GM12878 (cell line): Measurements from ENCODE around the gene EPN1. TPM values are rescaled to one million over a fixed set of nuclear protein-coding genes. Genes with fewer than 3 reads are reported as not detected.

Source experiments
- ATAC-seq: fragments of 200-7000 bp; cut with Tn5 transposase; 3 replicates; pipeline ENCODE4 v1.9.1; 2020; ENCODE audit warnings: mild to moderate bottlenecking, moderate library complexity
- BruUV-seq: library from RNA; stranded (reverse); fragments of 400-500 nt; replicated peaks from 2 replicates; lab custom pipeline; 2021; lab: Mats Ljungman, UMichigan
- CTCF ChIA-PET: fragments of 300-600 bp; sonication (Branson Sonifier 250); formaldehyde crosslinking; extraction: SDS; loops from one replicate; lab custom pipeline; 2021; ENCODE audit warnings: inconsistent platforms; lab: Yijun Ruan, JAX
- POLR2A ChIA-PET: fragments of 350-600 bp; formaldehyde crosslinking; extraction: SDS; loops from one replicate; lab custom pipeline; 2021; ENCODE audit warnings: inconsistent platforms; lab: Charles Lee
- RAD21 ChIA-PET: fragments of 300-600 bp; sonication (Branson Sonifier 250); formaldehyde crosslinking; loops from one replicate; lab custom pipeline; 2023; ENCODE audit warnings: antibody characterized with exemption; ENCODE audit not compliant: unreplicated experiment; lab: Charles Lee
- SMC1A ChIA-PET: fragments of 300-600 bp; sonication (Branson Sonifier 250); formaldehyde crosslinking; loops from one replicate; lab custom pipeline; 2023; ENCODE audit not compliant: unreplicated experiment, uncharacterized antibody; lab: Charles Lee
- DNase-seq: peaks from one replicate; pipeline ENCODE4 v3.0.0-alpha.2; 2011; ENCODE audit warnings: low read depth, low spot score
- FAIRE-seq: peaks from 3 replicates; lab custom pipeline; 2011; peaks lifted over from hg19 to GRCh38; lab: Jason Lieb, UNC
- H2AFZ ChIP-seq: 2 replicates; pipeline ENCODE4 v1.6.0; 2011; ENCODE audit warnings: low read depth, low read length, control low read depth; ENCODE audit not compliant: control insufficient read depth
- H3K27ac ChIP-seq: 2 replicates; pipeline ENCODE4 v1.5.1; 2011; ENCODE audit warnings: control low read depth; ENCODE audit not compliant: control insufficient read depth, insufficient read depth
- H3K27me3 ChIP-seq, 2 experiments: replicated peaks in 1 of 2; 2 replicates each; pipeline versions ENCODE4 v1.6.0 to v1.6.1; 2011; ENCODE audit warnings: low read length in 1 of 2; ENCODE audit not compliant: control insufficient read depth in 2 of 2, insufficient read depth in 2 of 2
- H3K36me3 ChIP-seq, 2 experiments: 2 replicates each; pipeline ENCODE4 v1.5.1; 2011; ENCODE audit warnings: low read length in 1 of 2; ENCODE audit not compliant: control insufficient read depth in 2 of 2, insufficient read depth in 2 of 2
- H3K4me1 ChIP-seq: 2 replicates; pipeline ENCODE4 v1.6.1; 2011; ENCODE audit warnings: mild to moderate bottlenecking, low read length, moderate library complexity, mixed read lengths; ENCODE audit not compliant: control insufficient read depth, insufficient read depth
- H3K4me2 ChIP-seq: 2 replicates; pipeline ENCODE4 v1.6.0; 2011; ENCODE audit warnings: control low read depth; ENCODE audit not compliant: control insufficient read depth, insufficient read depth
- H3K4me3 ChIP-seq: fragments of 200-600 bp; sonication (generic); 2 replicates; pipeline ENCODE4 v1.5.1; 2016
- H3K79me2 ChIP-seq: 2 replicates; pipeline ENCODE4 v1.6.0; 2011; ENCODE audit warnings: low read length; ENCODE audit not compliant: control insufficient read depth, insufficient read depth
- H3K9ac ChIP-seq: 2 replicates; pipeline ENCODE4 v1.8.0; 2011; ENCODE audit warnings: low read length, control low read depth, mixed read lengths; ENCODE audit not compliant: control insufficient read depth, insufficient read depth
- H3K9me3 ChIP-seq: replicated peaks from 3 replicates; pipeline ENCODE4 v1.5.1; 2011; ENCODE audit warnings: mild to moderate bottlenecking, low read length; ENCODE audit not compliant: control insufficient read depth, insufficient read depth
- H4K20me1 ChIP-seq: 2 replicates; pipeline ENCODE4 v1.6.0; 2011; ENCODE audit not compliant: control insufficient read depth, insufficient read depth
- BRCA1 ChIP-seq: IDR thresholded peaks from 2 replicates; pipeline ENCODE4 v1.6.1; 2011; ENCODE audit warnings: low read depth, low read length, improper control_type of control experiment
- CBX5 ChIP-seq: sonication (generic); IDR thresholded peaks from 2 replicates; pipeline ENCODE4 v1.6.1; 2016; ENCODE audit warnings: low read depth, moderate library complexity, mild to moderate bottlenecking, inconsistent platforms
- CHD4 ChIP-seq: fragments of 200-600 bp; sonication (generic); IDR thresholded peaks from 2 replicates; pipeline ENCODE4 v1.6.1; 2016; ENCODE audit warnings: mild to moderate bottlenecking
- E2F4 ChIP-seq: IDR thresholded peaks from 2 replicates; pipeline ENCODE4 v1.6.1; 2012; ENCODE audit warnings: low read depth, low read length, improper control_type of control experiment
- IKZF1 ChIP-seq: fragments of 450-650 bp; conservative IDR thresholded peaks from 2 replicates; pipeline ENCODE4 v1.6.1; 2017; ENCODE audit warnings: antibody characterized with exemption, mild to moderate bottlenecking
- JUND ChIP-seq: IDR thresholded peaks from 2 replicates; pipeline ENCODE4 v1.6.1; 2012; ENCODE audit warnings: low read depth, mild to moderate bottlenecking, low read length, improper control_type of control experiment, moderate library complexity
- MTA2 ChIP-seq: fragments of 450-650 bp; IDR thresholded peaks from 2 replicates; pipeline ENCODE4 v1.6.1; 2016; ENCODE audit warnings: low read depth, mild to moderate bottlenecking, moderate library complexity
- MXI1 ChIP-seq: fragments of 150-350 bp; IDR thresholded peaks from 2 replicates; pipeline ENCODE4 v1.6.1; 2011; ENCODE audit warnings: low read depth, mild to moderate bottlenecking, inconsistent platforms, low read length, improper control_type of control experiment
- NFYB ChIP-seq: IDR thresholded peaks from 2 replicates; pipeline ENCODE4 v1.6.1; 2011; ENCODE audit warnings: low read depth, mild to moderate bottlenecking, low read length, improper control_type of control experiment, moderate library complexity; ENCODE audit not compliant: insufficient read depth
- PBX3 ChIP-seq: IDR thresholded peaks from 2 replicates; pipeline ENCODE4 v1.6.1; 2011; ENCODE audit warnings: mild to moderate bottlenecking, low read depth, low read length, moderate library complexity; ENCODE audit not compliant: insufficient replicate concordance
- PKNOX1 ChIP-seq: fragments of 450-650 bp; IDR thresholded peaks from 2 replicates; pipeline ENCODE4 v1.6.1; 2016; ENCODE audit warnings: mild to moderate bottlenecking
- POLR2A ChIP-seq: IDR thresholded peaks from 2 replicates; pipeline ENCODE4 v1.6.1; 2011; ENCODE audit warnings: low read depth, mild to moderate bottlenecking, low read length
- RELA ChIP-seq: fragments of 450-650 bp; IDR thresholded peaks from 2 replicates; pipeline ENCODE4 v1.8.0; 2014; ENCODE audit warnings: borderline replicate concordance; ENCODE audit not compliant: partially characterized antibody
- RELB ChIP-seq: fragments of 450-650 bp; IDR thresholded peaks from 2 replicates; pipeline ENCODE4 v1.6.1; 2017; ENCODE audit warnings: low read depth, mild to moderate bottlenecking, moderate library complexity
- SMARCA5 ChIP-seq: fragments of 450-650 bp; IDR thresholded peaks from 2 replicates; pipeline ENCODE4 v1.6.1; 2017; ENCODE audit warnings: mild to moderate bottlenecking
- SREBF1 ChIP-seq: IDR thresholded peaks from 2 replicates; pipeline ENCODE4 v1.6.1; 2012; ENCODE audit warnings: mild to moderate bottlenecking, low read length
- SUZ12 ChIP-seq: fragments of 200-600 bp; sonication (generic); IDR thresholded peaks from one replicate; pipeline ENCODE4 v1.6.1; 2018; ENCODE audit warnings: antibody characterized with exemption, mild to moderate bottlenecking; ENCODE audit not compliant: unreplicated experiment
- TCF12 ChIP-seq: IDR thresholded peaks from 2 replicates; pipeline ENCODE4 v1.6.1; 2011; ENCODE audit warnings: low read depth, mild to moderate bottlenecking, low read length
- WRNIP1 ChIP-seq: IDR thresholded peaks from 2 replicates; pipeline ENCODE4 v1.6.1; 2011; ENCODE audit warnings: low read depth, low read length, improper control_type of control experiment, borderline replicate concordance
- ZBED1 ChIP-seq: IDR thresholded peaks from 2 replicates; pipeline ENCODE4 v1.6.1; 2016; ENCODE audit warnings: borderline replicate concordance
- ZNF274 ChIP-seq: IDR thresholded peaks from one replicate; pipeline ENCODE4 v1.8.0; 2011; ENCODE audit not compliant: insufficient read length, insufficient read depth
- ZSCAN29 ChIP-seq: fragments of 450-650 bp; IDR thresholded peaks from 2 replicates; pipeline ENCODE4 v1.6.1; 2017; ENCODE audit warnings: mild to moderate bottlenecking, moderate library complexity
- WGBS: methylation state at CpG from one replicate; pipeline ENCODE4 v1.1.6; 2016; ENCODE audit warnings: low lambda C conversion rate; ENCODE audit not compliant: insufficient replicate concordance, insufficient coverage; ENCODE audit errors: missing lambda C conversion rate; 5-methylcytosine and 5-hydroxymethylcytosine counted together
- in situ Hi-C: fragments of 300-500 bp; cut with MboI; formaldehyde crosslinking; loops from 9 replicates; pipeline ENCODE4 v1.14.3; 2018; ENCODE audit warnings: mixed read lengths
- intact Hi-C: fragments of 100-400 bp; cut with micrococcal nuclease; formaldehyde crosslinking; loops from one replicate; pipeline ENCODE4 v1.14.2; 2022; ENCODE audit not compliant: unreplicated experiment
- polyA plus RNA-seq, 11 experiments: library from polyadenylated mRNA; depleted of rRNA in 4 of 11; unstranded in 6 of 11; stranded (reverse) in 5 of 11; fragments of >200 nt; fragmentation: Nextera tagmentation in 4 of 11; fragmentation: Illumina TruSeq in 1 of 11; extraction: Ambion mirVana in 4 of 11; extraction: Trizol in 1 of 11; gene quantifications; 1 replicate in 1 of 11; 2 replicates in 10 of 11; pipeline versions ENCODE4 v1.2.1 to v1.2.3, GENCODE V29; 2011 to 2016; ENCODE audit warnings: inconsistent platforms in 2 of 11, missing spikeins in 2 of 11, low read depth in 1 of 11
- total RNA-seq, 4 experiments: library from RNA; depleted of rRNA in 3 of 4; stranded (reverse); fragments of >200 nt in 3 of 4; fragmentation: Illumina TruSeq in 1 of 4; extraction: Trizol in 1 of 4; gene quantifications; 2 replicates each; pipeline versions ENCODE4 v1.2.1 to v1.2.3, GENCODE V29; 2013 to 2021

EPN1 gene
- total and polyA plus RNA-seq, 10 of the 15 experiments (the other 5 are each of a cell fraction or from before 2014, with no cell fraction given): 0.11 to 88.5 (median 10.6) TPM

GRCh38 chr19:55650126-55650557, 24.9 kb upstream of the EPN1 start:
- no TSS peak for BruUV-seq
- H2AFZ ChIP-seq: no peak overlapping the region
- SMC1A ChIA-PET: no interaction called here
- no peaks in the 10 kb centered on the region for H4K20me1 ChIP-seq
- peak overlapping the region; percentile 95; the same call in 1 of the 2 replicates for H3K4me2 ChIP-seq
- RAD21 ChIA-PET: interaction anchor here (1.0 to 4.4 kb wide), 2 partner anchors 12 to 17 kb away, joined by 3 to 36 read pairs; no protein-coding TSS in a partner anchor
- peaks cover 1 to 2% of the 10 kb centered on the region in 2 experiments; a peak in 2 of 4 replicates for H3K36me3 ChIP-seq
- 83% methylated on average over 4 of the region's 4 CpGs for WGBS
- POLR2A ChIA-PET: interaction anchor here (0.6 to 1.3 kb wide), 4 partner anchors 8 to 50 kb away, joined by 3 to 6 read pairs (median 4); partner anchors contain the start of genes ZNF524 and ZNF784
- no peaks in the 10 kb centered on the region for H3K9me3 ChIP-seq
- CTCF ChIA-PET: interaction anchor here (0.6 to 4.8 kb wide), 4 partner anchors 12 to 134 kb away, joined by 3 to 28 read pairs (median 6); no protein-coding TSS in a partner anchor
- intact Hi-C loops (no loop called here), in situ Hi-C loops (loop anchor here (5.0 to 25.0 kb wide), 3 partner anchors 662 to 1513 kb away; partner anchors contain the start of genes CNOT3, LENG9 and ZSCAN5A)
- H3K9ac ChIP-seq: peak overlapping the region; percentile 22; the same call in 1 of the 2 replicates
- H3K4me3 ChIP-seq: no peak overlapping the region; the same call in 1 of the 2 replicates
- peaks cover 34% of the 10 kb centered on the region for H3K79me2 ChIP-seq
- peak overlapping the region; percentile 46; the same call in 1 of the 2 replicates for H3K27ac ChIP-seq
- ATAC-seq (no peak), FAIRE-seq (no peak), DNase-seq (no peak)
- H3K27me3 ChIP-seq: no peaks in the 10 kb centered on the region
- peaks cover 17% of the 10 kb centered on the region for H3K4me1 ChIP-seq
- peak; percentile 6 for TF ChIP-seq PBX3
- no peak for TF ChIP-seq E2F4
- TF ChIP-seq SREBF1: no peak
- TF ChIP-seq BRCA1: no peak
- TF ChIP-seq SUZ12: no peak
- no peak for TF ChIP-seq SMARCA5
- no peak for TF ChIP-seq ZSCAN29
- TF ChIP-seq CHD4: no peak
- no peak for TF ChIP-seq MTA2
- TF ChIP-seq RELA: peak; percentile 25
- TF ChIP-seq NFYB: no peak
- no peak for TF ChIP-seq WRNIP1
- TF ChIP-seq IKZF1: no peak
- TF ChIP-seq JUND: no peak
- TF ChIP-seq MXI1: no peak
- TF ChIP-seq ZBED1: no peak
- no peak for TF ChIP-seq TCF12
- TF ChIP-seq RELB: no peak
- TF ChIP-seq POLR2A: peak; percentile 47; the same call in 1 of the 2 replicates
- TF ChIP-seq ZNF274: no peak
- TF ChIP-seq PKNOX1: peak; percentile 37; the same call in 1 of the 2 replicates
- TF ChIP-seq CBX5: no peak
